Activated T-cell treated with anti-CD3 and anti-CD28 coated beads for 1 hour (primary cell): ENCODE results near the gene ABHD1.
"Not testable (repeated sequence)": the region's sequence is repeated elsewhere in the genome, so short reads cannot be mapped to it uniquely, and the experiment has no call there.

ENCODE experiments used
- DNase-seq: peaks from one replicate; pipeline ENCODE4 v3.0.0-alpha.2; 2020; ENCODE audit warnings: low read depth

ABHD1 gene

GRCh38 chr2:27109083-27109482 lies 14.5 kb upstream of the ABHD1 start:
- no peak for DNase-seq

- not testable (repeated sequence) for DNase-seq
Observed at GRCh38 chr2:27110603-27111352, 12.8 kb upstream of the ABHD1 start.

GRCh38 chr2:27111392-27112078 lies 12.1 kb upstream of the ABHD1 start:
- not testable (repeated sequence) for DNase-seq

- no peak for DNase-seq
Observed at GRCh38 chr2:27115519-27115918, 8.1 kb upstream of the ABHD1 start.

GRCh38 chr2:27117995-27118524 lies 5.6 kb upstream of the ABHD1 start:
- no peak for DNase-seq

- no peak for DNase-seq
Observed at GRCh38 chr2:27118525-27119329, 4.9 kb upstream of the ABHD1 start, which contains the start of gene CGREF1. TSS of gene CGREF1 (minus strand) at chr2:27119128. CDS start at chr2:27104366, 14,762 bp downstream.

GRCh38 chr2:27119330-27119670 lies 4.3 kb upstream of the ABHD1 start:
- DNase-seq: not testable (repeated sequence)

- DNase-seq: no peak
Observed at GRCh38 chr2:27121906-27122305, 1.7 kb upstream of the ABHD1 start.

GRCh38 chr2:27122791-27123190 lies 824 bp upstream of the ABHD1 start:
- DNase-seq: no peak

- DNase-seq: no peak
Observed at GRCh38 chr2:27125104-27125503, 1.5 kb downstream of the ABHD1 start.

- DNase-seq: no peak
Observed at GRCh38 chr2:27126252-27126710, 2.7 kb downstream of the ABHD1 start.

GRCh38 chr2:27127883-27128667 lies 4.5 kb downstream of the ABHD1 start:
- no peak for DNase-seq

- DNase-seq: no peak
Observed at GRCh38 chr2:27128668-27129571, 5.3 kb downstream of the ABHD1 start.

- no peak for DNase-seq
Observed at GRCh38 chr2:27130396-27130795, 6.8 kb downstream of the ABHD1 start.

GRCh38 chr2:27131429-27131828 lies 7.8 kb downstream of the ABHD1 start:
- no peak for DNase-seq

- DNase-seq: no peak
Observed at GRCh38 chr2:27133195-27133875, 9.7 kb downstream of the ABHD1 start.

GRCh38 chr2:27133905-27134780 lies 10.5 kb downstream of the ABHD1 start, which contains the start of gene PREB:
TSS of gene PREB (minus strand) at chr2:27134636. CDS start at chr2:27134421, 215 bp downstream.
- peak; percentile 97 for DNase-seq

GRCh38 chr2:27134781-27135477 lies 11.3 kb downstream of the ABHD1 start:
- DNase-seq: no peak
